Adrenal gland (tissue), 5 donors: Measurements from ENCODE around the gene MFAP3L.

Experiments used
- CTCF ChIP-seq, 6 experiments: fragments of 450-650 bp in 4 of 6; fragments of 200-600 bp in 2 of 6; sonication (generic) in 1 of 6; IDR thresholded peaks; 1 replicate in 5 of 6; 2 replicates in 1 of 6; pipeline versions ENCODE4 v1.5.1 to v1.8.0; 2016 to 2021; ENCODE audit warnings: antibody characterized with exemption in 6 of 6, mild to moderate bottlenecking in 2 of 6, moderate library complexity in 1 of 6
- POLR2A ChIP-seq, 2 donors: fragments of 450-650 bp; IDR thresholded peaks; one replicate each; pipeline ENCODE4 v1.6.1; 2017; ENCODE audit warnings: antibody characterized with exemption in 2 of 2, mild to moderate bottlenecking in 2 of 2, moderate library complexity in 1 of 2
- donor health status: DM: no; HTN: no; CAD: no.

DNA sequence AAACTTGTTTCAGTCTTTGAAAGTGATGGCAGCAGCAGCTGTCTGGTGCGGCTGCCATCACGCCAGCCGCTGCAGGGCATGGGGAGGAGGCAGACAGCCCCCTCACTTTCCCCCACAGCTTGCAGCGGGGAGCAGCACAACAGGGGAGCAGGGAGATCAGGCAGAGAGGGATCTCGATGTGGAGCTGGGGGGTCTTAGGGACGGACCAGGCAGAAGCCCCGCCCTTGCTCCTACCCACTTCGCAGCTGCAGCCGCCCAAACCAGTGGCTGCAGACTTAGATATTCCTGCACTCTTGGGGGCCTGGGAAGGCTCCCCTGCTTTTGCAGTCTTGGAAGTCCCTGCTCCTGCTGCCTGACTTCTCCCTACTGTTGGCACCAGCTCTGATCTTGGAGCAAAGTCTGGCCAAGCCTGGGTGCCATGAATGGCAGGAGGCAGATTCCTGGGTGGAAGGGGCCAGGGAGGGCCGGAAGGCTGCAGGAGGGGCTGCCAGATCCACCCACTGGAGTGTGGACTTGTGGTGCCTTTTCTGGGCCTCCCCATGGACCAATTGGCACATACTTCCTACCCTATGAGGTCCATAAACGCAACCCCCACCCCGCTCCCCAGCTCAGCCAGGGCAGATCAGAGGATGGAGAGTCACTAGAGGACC, 14.0 kb upstream of the MFAP3L start:
- TF ChIP-seq CTCF (IDR thresholded peaks at IDR 0.05) (no peak), POLR2A (IDR thresholded peaks at IDR 0.05) (no peak)
